ENCODE data around the gene SSBP3.
"Not testable (repeated sequence)": the region's sequence is repeated elsewhere in the genome, so short reads cannot be mapped to it uniquely, and the experiment has no call there.

DNA sequence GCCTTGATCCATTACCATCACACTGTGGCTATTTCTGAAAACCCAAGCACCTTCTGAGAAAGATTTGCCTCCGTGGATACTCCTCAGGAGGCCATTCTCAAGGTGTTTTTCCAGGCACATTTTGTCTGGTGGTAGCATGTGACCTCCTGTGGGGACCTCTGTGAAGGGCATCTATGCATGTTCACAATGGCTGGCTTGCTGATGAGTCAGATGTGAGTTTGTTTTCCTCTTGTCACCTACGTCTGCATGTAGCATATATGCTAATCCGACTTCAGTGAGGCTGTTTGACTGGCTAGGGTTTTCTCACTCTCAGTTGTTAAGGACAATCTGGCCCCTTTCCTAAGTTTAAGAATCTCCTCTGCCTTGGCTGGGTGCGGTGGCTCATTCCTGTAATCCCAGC is 198.3 kb downstream of the SSBP3 start:
- not testable (repeated sequence) for TF ChIP-seq EP300, POLR2A (IDR thresholded peaks at IDR 0.05)
- TF ChIP-seq, protein P1, sequence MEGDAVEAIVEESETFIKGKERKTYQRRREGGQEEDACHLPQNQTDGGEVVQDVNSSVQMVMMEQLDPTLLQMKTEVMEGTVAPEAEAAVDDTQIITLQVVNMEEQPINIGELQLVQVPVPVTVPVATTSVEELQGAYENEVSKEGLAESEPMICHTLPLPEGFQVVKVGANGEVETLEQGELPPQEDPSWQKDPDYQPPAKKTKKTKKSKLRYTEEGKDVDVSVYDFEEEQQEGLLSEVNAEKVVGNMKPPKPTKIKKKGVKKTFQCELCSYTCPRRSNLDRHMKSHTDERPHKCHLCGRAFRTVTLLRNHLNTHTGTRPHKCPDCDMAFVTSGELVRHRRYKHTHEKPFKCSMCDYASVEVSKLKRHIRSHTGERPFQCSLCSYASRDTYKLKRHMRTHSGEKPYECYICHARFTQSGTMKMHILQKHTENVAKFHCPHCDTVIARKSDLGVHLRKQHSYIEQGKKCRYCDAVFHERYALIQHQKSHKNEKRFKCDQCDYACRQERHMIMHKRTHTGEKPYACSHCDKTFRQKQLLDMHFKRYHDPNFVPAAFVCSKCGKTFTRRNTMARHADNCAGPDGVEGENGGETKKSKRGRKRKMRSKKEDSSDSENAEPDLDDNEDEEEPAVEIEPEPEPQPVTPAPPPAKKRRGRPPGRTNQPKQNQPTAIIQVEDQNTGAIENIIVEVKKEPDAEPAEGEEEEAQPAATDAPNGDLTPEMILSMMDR (IDR thresholded peaks at IDR 0.05) = not testable (repeated sequence)
